H1 (cell line): ENCODE results near the gene CLPTM1L. TPM values are rescaled to one million over a fixed set of nuclear protein-coding genes. Genes with fewer than 3 reads are reported as not detected.
A peak's percentile ranks its signal among the peaks of the same experiment; 100 is the strongest.

Experiments used
- CTCF ChIA-PET: fragments of 300-600 bp; sonication (Branson Sonifier 250); formaldehyde crosslinking; loops from one replicate; lab custom pipeline; 2021; ENCODE audit not compliant: partially characterized antibody; lab: Charles Lee
- POLR2A ChIA-PET: fragments of 300-600 bp; sonication (Branson Sonifier 250); formaldehyde crosslinking; loops from one replicate; lab custom pipeline; 2021; ENCODE audit warnings: inconsistent platforms; ENCODE audit not compliant: partially characterized antibody; lab: Charles Lee
- DNase-seq, 2 experiments: peaks; one replicate each; pipeline versions ENCODE4 v3.0.0 to v3.0.0-alpha.2; 2010 to 2022; ENCODE audit warnings: low spot score in 2 of 2, low read depth in 1 of 2, mixed read lengths in 1 of 2
- FAIRE-seq: peaks from 2 replicates; lab custom pipeline; 2011; peaks lifted over from hg19 to GRCh38; lab: Jason Lieb, UNC
- H2AFZ ChIP-seq: 2 replicates; pipeline ENCODE4 v1.8.1; 2012; ENCODE audit warnings: low read length, inconsistent platforms
- H2AK5ac ChIP-seq: 2 replicates; pipeline ENCODE4 v1.6.1; 2013; ENCODE audit warnings: low read depth, low read length
- H2BK120ac ChIP-seq: replicated peaks from 2 replicates; pipeline ENCODE3; 2013; ENCODE audit warnings: low read depth, low read length, inconsistent platforms
- H2BK12ac ChIP-seq: 2 replicates; pipeline ENCODE4 v1.6.1; 2013; ENCODE audit warnings: low read depth, low read length
- H2BK15ac ChIP-seq: 2 replicates; pipeline ENCODE4 v1.6.1; 2013; ENCODE audit warnings: low read length
- H2BK20ac ChIP-seq: 2 replicates; pipeline ENCODE4 v1.6.1; 2013; ENCODE audit warnings: low read length
- H2BK5ac ChIP-seq: 2 replicates; pipeline ENCODE4 v1.6.1; 2013; ENCODE audit warnings: low read depth, low read length
- H3K14ac ChIP-seq: 2 replicates; pipeline ENCODE4 v1.6.1; 2013; ENCODE audit warnings: inconsistent platforms; ENCODE audit not compliant: insufficient read length
- H3K18ac ChIP-seq: 2 replicates; pipeline ENCODE4 v1.6.1; 2013; ENCODE audit warnings: low read length; ENCODE audit errors: extremely low read depth
- H3K23ac ChIP-seq: 2 replicates; pipeline ENCODE4 v1.6.1; 2013; ENCODE audit warnings: inconsistent platforms; ENCODE audit not compliant: insufficient read length
- H3K23me2 ChIP-seq: 2 replicates; pipeline ENCODE4 v1.6.1; 2013; ENCODE audit warnings: low read depth, low read length
- H3K27ac ChIP-seq: 2 replicates; pipeline ENCODE4 v1.6.1; 2011; ENCODE audit warnings: low read depth, low read length, inconsistent platforms
- H3K27me3 ChIP-seq, 4 experiments: replicated peaks in 1 of 4; 1 replicate in 1 of 4; 2 replicates in 3 of 4; pipeline versions ENCODE4 v1.6.1 to v1.8.1; 2011 to 2013; ENCODE audit warnings: low read length in 3 of 4, mild to moderate bottlenecking in 3 of 4, inconsistent platforms in 2 of 4, mixed read lengths in 2 of 4, moderate library complexity in 1 of 4; ENCODE audit not compliant: control insufficient read depth in 3 of 4, insufficient read depth in 3 of 4; ENCODE audit errors: extremely low read depth in 1 of 4
- H3K36me3 ChIP-seq, 4 experiments: 2 replicates each; pipeline versions ENCODE4 v1.6.1 to v1.8.1; 2011 to 2013; ENCODE audit warnings: mild to moderate bottlenecking in 4 of 4, low read length in 3 of 4, moderate library complexity in 2 of 4, control low read depth in 1 of 4, inconsistent platforms in 1 of 4; ENCODE audit not compliant: insufficient read depth in 4 of 4, control insufficient read depth in 2 of 4
- H3K4ac ChIP-seq: replicated peaks from 2 replicates; pipeline ENCODE3; 2013; ENCODE audit warnings: low read length, low read depth, mixed read lengths, inconsistent platforms; ENCODE audit not compliant: insufficient read length
- H3K4me1 ChIP-seq, 4 experiments: replicated peaks in 1 of 4; 1 replicate in 1 of 4; 2 replicates in 3 of 4; pipeline versions ENCODE4 v1.6.1 to v1.8.1; 2011 to 2013; ENCODE audit warnings: low read length in 3 of 4, inconsistent platforms in 2 of 4, mixed read lengths in 1 of 4; ENCODE audit not compliant: insufficient read depth in 4 of 4, control insufficient read depth in 3 of 4
- H3K4me2 ChIP-seq, 2 experiments: 2 replicates each; pipeline versions ENCODE4 v1.6.1 to v1.8.1; 2011 to 2013; ENCODE audit warnings: low read depth in 2 of 2, low read length in 2 of 2, control low read depth in 1 of 2, inconsistent platforms in 1 of 2, mild to moderate bottlenecking in 1 of 2; ENCODE audit not compliant: insufficient read depth in 1 of 2
- H3K4me3 ChIP-seq, 4 experiments: fragments of 200-600, 300-600 bp in 1 of 4; sonication (generic), shearing (Covaris generic), sonication (Bioruptor Twin) in 1 of 4; 2 replicates each; pipeline versions ENCODE4 v1.5.1 to v1.8.1; 2011 to 2016; ENCODE audit warnings: low read length in 4 of 4, low read depth in 3 of 4, control low read depth in 2 of 4, inconsistent platforms in 2 of 4, mild to moderate bottlenecking in 2 of 4, mixed read lengths in 1 of 4, moderate library complexity in 1 of 4; ENCODE audit not compliant: insufficient read depth in 2 of 4; ENCODE audit errors: extremely low read depth in 1 of 4
- H3K56ac ChIP-seq: replicated peaks from 2 replicates; pipeline ENCODE3; 2013; ENCODE audit warnings: low read depth, mild to moderate bottlenecking, mixed read lengths, low read length, inconsistent platforms; ENCODE audit not compliant: insufficient read length
- H3K79me1 ChIP-seq: 2 replicates; pipeline ENCODE4 v1.6.1; 2013; ENCODE audit warnings: low read depth, low read length, control low read depth
- H3K79me2 ChIP-seq, 2 experiments: 2 replicates each; pipeline versions ENCODE4 v1.6.1 to v1.8.1; 2012 to 2013; ENCODE audit warnings: low read length in 2 of 2, mild to moderate bottlenecking in 2 of 2, inconsistent platforms in 1 of 2; ENCODE audit not compliant: insufficient read depth in 2 of 2, control insufficient read depth in 1 of 2
- H3K9ac ChIP-seq, 4 experiments: replicated peaks in 1 of 4; 1 replicate in 1 of 4; 2 replicates in 3 of 4; pipeline versions ENCODE4 v1.6.1 to v1.8.1; 2011 to 2013; ENCODE audit warnings: low read depth in 3 of 4, low read length in 3 of 4, control low read depth in 2 of 4, mild to moderate bottlenecking in 2 of 4, moderate library complexity in 2 of 4, inconsistent platforms in 1 of 4; ENCODE audit errors: extremely low read depth in 1 of 4
- H3K9me3 ChIP-seq, 2 experiments: 2 replicates each; pipeline versions ENCODE4 v1.6.1 to v1.8.1; 2012 to 2013; ENCODE audit warnings: mild to moderate bottlenecking in 2 of 2, moderate library complexity in 2 of 2, control low read depth in 1 of 2, inconsistent platforms in 1 of 2, low read depth in 1 of 2, low read length in 1 of 2, mixed read lengths in 1 of 2; ENCODE audit not compliant: insufficient read depth in 2 of 2
- H4K20me1 ChIP-seq, 2 experiments: replicated peaks in 1 of 2; 2 replicates each; pipeline versions ENCODE3 to v1.8.1; 2011 to 2013; ENCODE audit warnings: inconsistent platforms in 2 of 2, low read length in 2 of 2, mild to moderate bottlenecking in 1 of 2; ENCODE audit not compliant: insufficient read depth in 2 of 2, control insufficient read depth in 1 of 2
- H4K5ac ChIP-seq: 2 replicates; pipeline ENCODE4 v1.6.1; 2013; ENCODE audit warnings: low read length, low read depth, mixed read lengths, inconsistent platforms; ENCODE audit not compliant: insufficient read length
- H4K8ac ChIP-seq: 2 replicates; pipeline ENCODE4 v1.8.0; 2013; ENCODE audit warnings: mild to moderate bottlenecking, moderate library complexity, low read length, inconsistent platforms; ENCODE audit not compliant: insufficient read depth; ENCODE audit errors: extremely low read depth
- H4K91ac ChIP-seq: replicated peaks from 2 replicates; pipeline ENCODE3; 2013; ENCODE audit warnings: low read length, mixed read lengths, inconsistent platforms; ENCODE audit not compliant: insufficient read length
- EGR1 ChIP-seq: IDR thresholded peaks from 2 replicates; pipeline ENCODE4 v1.6.1; 2011; ENCODE audit warnings: low read depth, low read length, borderline replicate concordance
- HDAC6 ChIP-seq: IDR thresholded peaks from one replicate; pipeline ENCODE4 v1.7.1; 2012; ENCODE audit warnings: low read depth, mild to moderate bottlenecking, inconsistent platforms, low read length, moderate library complexity
- SIN3A ChIP-seq, 2 experiments: IDR thresholded peaks in 1 of 2; conservative IDR thresholded peaks in 1 of 2; 2 replicates each; pipeline ENCODE4 v1.6.1; 2011 to 2012; ENCODE audit warnings: low read length in 2 of 2, improper control_type of control experiment in 1 of 2, low read depth in 1 of 2, mild to moderate bottlenecking in 1 of 2
- WGBS, 2 experiments: shearing (Covaris generic) in 1 of 2; methylation state at CpG; one replicate each; pipeline versions ENCODE4 v1.1.6 to v1.1.7; 2013 to 2015; ENCODE audit warnings: low lambda C conversion rate in 2 of 2, mixed read lengths in 2 of 2, inconsistent platforms in 1 of 2, low coverage in 1 of 2, missing lambda C conversion rate in 1 of 2; ENCODE audit not compliant: insufficient replicate concordance in 2 of 2, insufficient coverage in 1 of 2, insufficient read length in 1 of 2; ENCODE audit errors: extremely low coverage in 1 of 2, missing lambda C conversion rate in 1 of 2; 5-methylcytosine and 5-hydroxymethylcytosine counted together
- polyA plus RNA-seq, 7 experiments: library from polyadenylated mRNA; depleted of rRNA in 3 of 7; stranded (reverse) in 5 of 7; unstranded in 2 of 7; fragments of >200 nt in 5 of 7; fragments of 200-250 nt in 2 of 7; gene quantifications; 1 replicate in 5 of 7; 2 replicates in 1 of 7; 4 replicates in 1 of 7; pipeline versions ENCODE4 v1.2.1 to v1.2.3, GENCODE V29; 2011 to 2013; ENCODE audit warnings: missing spikeins in 2 of 7, mixed read lengths in 2 of 7
- total RNA-seq: library from RNA; stranded (reverse); fragmentation: NEBNext Ultra II Directional; extraction: Animal tissue kit (Norgen Biotek cat#: 25700); gene quantifications from 2 replicates; pipeline ENCODE4 v1.2.1, GENCODE V29; 2021
- TF ChIP-seq, protein P1 (sequence below): IDR thresholded peaks from 2 replicates; pipeline ENCODE4 v1.6.1; 2012; ENCODE audit warnings: inconsistent platforms

CLPTM1L gene
- total and polyA plus RNA-seq, 2 of the 8 experiments (the other 6 are each of a cell fraction or from before 2014, with no cell fraction given): 102 to 119 TPM

DNA sequence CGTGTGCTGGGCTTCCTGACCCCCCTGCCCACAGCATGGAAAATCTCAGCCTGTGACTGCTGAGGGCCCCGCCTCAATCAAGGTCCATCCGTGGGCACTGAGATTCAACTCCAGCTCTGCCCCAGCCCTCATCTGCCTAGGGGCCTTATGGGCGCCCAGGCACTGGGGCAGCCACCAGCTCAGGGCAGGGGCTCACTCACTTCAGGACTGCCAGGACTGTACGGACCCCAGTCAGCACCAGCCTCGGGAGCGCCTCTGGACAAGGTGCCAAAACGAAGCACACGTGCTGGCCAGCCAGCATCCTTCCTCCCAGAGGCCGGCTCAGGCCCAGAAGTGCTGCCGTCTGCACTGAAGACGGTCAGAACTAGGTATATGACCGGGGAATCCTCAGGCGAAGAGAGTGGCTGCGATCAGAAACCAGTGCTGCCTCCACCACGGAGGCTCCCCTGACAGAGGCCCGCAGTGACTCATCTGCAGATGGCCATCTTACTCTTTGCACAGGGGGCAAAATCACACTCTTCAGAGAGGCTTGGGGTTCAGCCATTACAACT lies 19.6 kb downstream of the CLPTM1L start:
- Histone ChIP-seq H3K23ac (no peak overlapping the region), H3K4me2 (no peak overlapping the region), H4K8ac (no peak overlapping the region), H4K20me1 (peaks cover 2 to 14% of the 10 kb centered on the region in 2 experiments), H4K5ac (no peak overlapping the region), H3K79me1 (no peaks in the 10 kb centered on the region; the same call in none of the 2 replicates), H3K4ac (no peak overlapping the region), H2AK5ac (no peak overlapping the region), H3K36me3 (peaks cover 17 to 60% (median 45%) of the 10 kb centered on the region in 4 experiments), H3K4me3 (no peak overlapping the region), H3K9ac (no peak overlapping the region), H2BK20ac (no peak overlapping the region), H2BK5ac (no peak overlapping the region), H3K56ac (no peak overlapping the region), H3K14ac (no peak overlapping the region), H3K79me2 (peaks cover 0 to 6% of the 10 kb centered on the region in 2 experiments; a peak in 2 of 4 replicates), H2BK120ac (no peak overlapping the region), H2AFZ (no peak overlapping the region), H3K9me3 (peaks cover 0 to 4% of the 10 kb centered on the region in 2 experiments; a peak in 1 of 4 replicates), H3K27ac (no peak overlapping the region), H4K91ac (no peak overlapping the region), H3K27me3 (no peaks in the 10 kb centered on the region), H3K4me1 (no peaks in the 10 kb centered on the region; a peak in 1 of 7 replicates), H2BK15ac (no peak overlapping the region), H2BK12ac (0 out of 2 replicates have a peak overlapping the region, but pooled peaks have one; percentile 39), H3K18ac (no peak overlapping the region), H3K23me2 (no peaks in the 10 kb centered on the region)
- WGBS, 2 experiments: 92% methylated on average over 17 of the region's 17 CpGs; no CpG with 5 or more reads in 1 of the 2 experiments
- FAIRE-seq (no peak), DNase-seq (no peak)
- TF ChIP-seq EGR1: no peak
- TF ChIP-seq, protein P1, sequence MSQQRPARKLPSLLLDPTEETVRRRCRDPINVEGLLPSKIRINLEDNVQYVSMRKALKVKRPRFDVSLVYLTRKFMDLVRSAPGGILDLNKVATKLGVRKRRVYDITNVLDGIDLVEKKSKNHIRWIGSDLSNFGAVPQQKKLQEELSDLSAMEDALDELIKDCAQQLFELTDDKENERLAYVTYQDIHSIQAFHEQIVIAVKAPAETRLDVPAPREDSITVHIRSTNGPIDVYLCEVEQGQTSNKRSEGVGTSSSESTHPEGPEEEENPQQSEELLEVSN: no peak
- no peak for TF ChIP-seq SIN3A (conservative IDR thresholded peaks at IDR 0.05 in 1 of 2, IDR thresholded peaks at IDR 0.05 in 1 of 2; ENCODE audit: low read depth in 1 of 2, low read length in 2 of 2)
- no peak for TF ChIP-seq HDAC6
- ChIA-PET CTCF (interaction anchor here (1.7 to 1.9 kb wide), 3 partner anchors 12 to 76 kb away, joined by 3 to 5 read pairs (median 5); no protein-coding TSS in a partner anchor), POLR2A (interaction anchor here (1.0 to 2.8 kb wide), 3 partner anchors 10 to 76 kb away, joined by 3 to 11 read pairs (median 3); no protein-coding TSS in a partner anchor)
